NT2/D1 (cell line): Measurements from ENCODE around the gene TNFAIP8.

Experiments
- DNase-seq: peaks from one replicate; pipeline ENCODE4 v3.0.0-alpha.2; 2011; ENCODE audit warnings: low read depth, low spot score
- H3K27me3 ChIP-seq: 2 replicates; pipeline ENCODE4 v1.6.0; 2011; ENCODE audit warnings: mild to moderate bottlenecking; ENCODE audit not compliant: insufficient read length, insufficient read depth
- H3K36me3 ChIP-seq: 2 replicates; pipeline ENCODE4 v1.6.1; 2011; ENCODE audit warnings: mild to moderate bottlenecking, low read length, mixed read lengths; ENCODE audit not compliant: insufficient read depth, insufficient read length
- H3K4me1 ChIP-seq: 2 replicates; pipeline ENCODE4 v1.5.1; 2011; ENCODE audit not compliant: insufficient read depth, insufficient read length
- H3K4me3 ChIP-seq: 2 replicates; pipeline ENCODE4 v1.5.1; 2011; ENCODE audit warnings: low read depth; ENCODE audit not compliant: insufficient read length
- H3K9ac ChIP-seq: 2 replicates; pipeline ENCODE4 v1.6.0; 2011; ENCODE audit warnings: low read depth; ENCODE audit not compliant: insufficient read length
- H3K9me3 ChIP-seq: 2 replicates; pipeline ENCODE4 v1.5.1; 2011; ENCODE audit warnings: mild to moderate bottlenecking, low read length; ENCODE audit not compliant: insufficient read depth
- SUZ12 ChIP-seq: IDR thresholded peaks from 2 replicates; pipeline ENCODE4 v1.6.1; 2011; ENCODE audit not compliant: insufficient read length, insufficient read depth; ENCODE audit errors: extremely low read depth
- YY1 ChIP-seq: IDR thresholded peaks from 2 replicates; pipeline ENCODE4 v1.6.1; 2011; ENCODE audit not compliant: insufficient read length, insufficient read depth
- ZNF274 ChIP-seq: IDR thresholded peaks from 2 replicates; pipeline ENCODE4 v1.6.1; 2011; ENCODE audit warnings: mild to moderate bottlenecking, low read depth, low read length

TNFAIP8 gene

GRCh38 chr5:119336845-119337580 is 18.8 kb upstream of the TNFAIP8 start:
- no peak for DNase-seq
- no peaks in the 10 kb centered on the region for H3K27me3 ChIP-seq
- peaks cover 2% of the 10 kb centered on the region for H3K4me1 ChIP-seq
- no peaks in the 10 kb centered on the region for H3K36me3 ChIP-seq
- no peak overlapping the region for H3K4me3 ChIP-seq
- no peaks in the 10 kb centered on the region for H3K9me3 ChIP-seq
- no peak for TF ChIP-seq ZNF274
- TF ChIP-seq YY1, result no peak
- no peak for TF ChIP-seq SUZ12
- no peak overlapping the region for H3K9ac ChIP-seq

- H3K9me3 ChIP-seq, result no peaks in the 10 kb centered on the region
- H3K4me1 ChIP-seq, result peaks cover 2% of the 10 kb centered on the region
- H3K9ac ChIP-seq, result no peak overlapping the region
- no peaks in the 10 kb centered on the region for H3K36me3 ChIP-seq
- TF ChIP-seq ZNF274, result no peak
- no peak for TF ChIP-seq YY1
- DNase-seq, result no peak
- H3K27me3 ChIP-seq, result no peaks in the 10 kb centered on the region
- H3K4me3 ChIP-seq, result no peak overlapping the region
Measured at GRCh38 chr5:119338326-119338946, 17.4 kb upstream of the TNFAIP8 start.

- Histone ChIP-seq H3K4me1 (peaks cover 2% of the 10 kb centered on the region), H3K9me3 (no peaks in the 10 kb centered on the region), H3K27me3 (no peaks in the 10 kb centered on the region), H3K36me3 (no peaks in the 10 kb centered on the region), H3K9ac (no peak overlapping the region), H3K4me3 (no peak overlapping the region)
- no peak for TF ChIP-seq SUZ12
- no peak for TF ChIP-seq ZNF274
- no peak for TF ChIP-seq YY1
- DNase-seq, result no peak
Measured at GRCh38 chr5:119339344-119339743, 16.5 kb upstream of the TNFAIP8 start.

- H3K27me3 ChIP-seq, result no peaks in the 10 kb centered on the region
- no peak overlapping the region for H3K9ac ChIP-seq
- H3K4me1 ChIP-seq, result no peaks in the 10 kb centered on the region
- H3K9me3 ChIP-seq, result no peaks in the 10 kb centered on the region
- H3K36me3 ChIP-seq, result no peaks in the 10 kb centered on the region
- DNase-seq, result no peak
- no peak for TF ChIP-seq SUZ12
- H3K4me3 ChIP-seq, result no peak overlapping the region
Measured at GRCh38 chr5:119339965-119340364, 15.9 kb upstream of the TNFAIP8 start.

GRCh38 chr5:119340597-119341218 is 15.1 kb upstream of the TNFAIP8 start:
- H3K9ac ChIP-seq, result no peak overlapping the region
- no peaks in the 10 kb centered on the region for H3K4me1 ChIP-seq
- H3K27me3 ChIP-seq, result no peaks in the 10 kb centered on the region
- no peak for TF ChIP-seq SUZ12
- TF ChIP-seq ZNF274, result no peak
- TF ChIP-seq YY1, result no peak
- no peak overlapping the region for H3K4me3 ChIP-seq
- H3K9me3 ChIP-seq, result no peaks in the 10 kb centered on the region
- no peaks in the 10 kb centered on the region for H3K36me3 ChIP-seq
- no peak for DNase-seq

- no peak for TF ChIP-seq ZNF274
- TF ChIP-seq YY1, result no peak
- TF ChIP-seq SUZ12, result no peak
- no peak overlapping the region for H3K4me3 ChIP-seq
- no peaks in the 10 kb centered on the region for H3K36me3 ChIP-seq
- no peak overlapping the region for H3K9ac ChIP-seq
- H3K4me1 ChIP-seq, result peaks cover 2% of the 10 kb centered on the region
- no peaks in the 10 kb centered on the region for H3K27me3 ChIP-seq
- no peaks in the 10 kb centered on the region for H3K9me3 ChIP-seq
- no peak for DNase-seq
Measured at GRCh38 chr5:119341452-119342349, 14.1 kb upstream of the TNFAIP8 start.
